ENCODE measurements around the gene CAMK2A.

CAMK2A gene

GRCh38 chr5:150303070-150303615, 13.6 kb upstream of the CAMK2A start:
- no peak for DNase-seq (ENCODE audit: low read depth in 1 of 2, low spot score in 1 of 2)
- Histone ChIP-seq H3K4me3 (replicated peaks; ENCODE audit: insufficient read depth, low read length) (no peak overlapping the region), H3K27ac (replicated peaks) (no peak overlapping the region), H3K27me3 (ENCODE audit: insufficient read depth, poor library complexity, severe bottlenecking) (peaks cover 36% of the 10 kb centered on the region)
- TF ChIP-seq CTCF (IDR thresholded peaks at IDR 0.05; ENCODE audit: insufficient read depth, low read length) (no peak), GABPA (IDR thresholded peaks at IDR 0.05; ENCODE audit: low read depth) (no peak), REST (IDR thresholded peaks at IDR 0.05; ENCODE audit: insufficient replicate concordance, low read depth) (no peak), POLR2AphosphoS5 (IDR thresholded peaks at IDR 0.05; ENCODE audit: low read depth) (no peak), SPI1 (IDR thresholded peaks at IDR 0.05; ENCODE audit: borderline replicate concordance, low read depth) (no peak)

GRCh38 chr5:150302301-150303069, 12.9 kb upstream of the CAMK2A start, which contains the start of gene ARSI:
Gene ARSI (minus strand): TSS chr5:150302905. CDS start chr5:150302373, 532 bp downstream.
- Histone ChIP-seq H3K27ac (replicated peaks) (no peak within 1 kb of the TSS), H3K4me3 (replicated peaks; ENCODE audit: insufficient read depth, low read length) (no peak within 1 kb of the TSS), H3K27me3 (ENCODE audit: insufficient read depth, poor library complexity, severe bottlenecking) (peaks cover 36% of the 10 kb centered on the region)
- TF ChIP-seq CTCF (IDR thresholded peaks at IDR 0.05; ENCODE audit: insufficient read depth, low read length) = no peak
- no peak for TF ChIP-seq GABPA (IDR thresholded peaks at IDR 0.05; ENCODE audit: low read depth)
- TF ChIP-seq POLR2AphosphoS5 (IDR thresholded peaks at IDR 0.05; ENCODE audit: low read depth) = no peak
- TF ChIP-seq SPI1 (IDR thresholded peaks at IDR 0.05; ENCODE audit: borderline replicate concordance, low read depth) = no peak
- no peak for DNase-seq (ENCODE audit: low read depth in 1 of 2, low spot score in 1 of 2)

GRCh38 chr5:150301901-150302300, 12.3 kb upstream of the CAMK2A start:
- no peak overlapping the region for H3K27ac ChIP-seq (replicated peaks)
- no peak for TF ChIP-seq GABPA (IDR thresholded peaks at IDR 0.05; ENCODE audit: low read depth)
- TF ChIP-seq POLR2AphosphoS5 (IDR thresholded peaks at IDR 0.05; ENCODE audit: low read depth) = no peak
- no peak for TF ChIP-seq REST (IDR thresholded peaks at IDR 0.05; ENCODE audit: insufficient replicate concordance, low read depth)
- TF ChIP-seq SPI1 (IDR thresholded peaks at IDR 0.05; ENCODE audit: borderline replicate concordance, low read depth) = no peak
- no peak for TF ChIP-seq CTCF (IDR thresholded peaks at IDR 0.05; ENCODE audit: insufficient read depth, low read length)
- H3K4me3 ChIP-seq (replicated peaks; ENCODE audit: insufficient read depth, low read length) = no peak overlapping the region
- H3K27me3 ChIP-seq (ENCODE audit: insufficient read depth, poor library complexity, severe bottlenecking) = peaks cover 36% of the 10 kb centered on the region
- no peak for DNase-seq (ENCODE audit: low read depth in 1 of 2, low spot score in 1 of 2)
